Caco-2 (cell line): ENCODE results near the gene FOXO3. TPM values are rescaled to one million over a fixed set of nuclear protein-coding genes. Genes with fewer than 3 reads are reported as not detected.

Experiments
- BruUV-seq: library from RNA; stranded (reverse); fragments of 400-500 nt; replicated peaks from 2 replicates; lab custom pipeline; 2021; lab: Mats Ljungman, UMichigan
- CTCF ChIA-PET: fragments of 300-600 bp; sonication (Branson Sonifier 250); formaldehyde crosslinking; loops from one replicate; lab custom pipeline; 2022; ENCODE audit warnings: antibody characterized with exemption; lab: Charles Lee
- POLR2A ChIA-PET: fragments of 300-600 bp; sonication (Branson Sonifier 250); formaldehyde crosslinking; loops from one replicate; lab custom pipeline; 2022; ENCODE audit warnings: antibody characterized with exemption; lab: Charles Lee
- DNase-seq, 2 experiments: peaks; one replicate each; pipeline versions ENCODE4 v3.0.0 to v3.0.0-alpha.2; 2020 to 2022
- H3K27me3 ChIP-seq: replicated peaks from 2 replicates; pipeline ENCODE4 v1.6.0; 2011; ENCODE audit warnings: low read length; ENCODE audit not compliant: control insufficient read depth, insufficient read depth
- H3K36me3 ChIP-seq: 2 replicates; pipeline ENCODE4 v1.5.1; 2011; ENCODE audit warnings: low read length; ENCODE audit not compliant: control insufficient read depth, insufficient read depth
- H3K4me1 ChIP-seq: fragments of 250-450 bp; sonication (Bioruptor Pico); 2 replicates; pipeline ENCODE4 v1.5.1; 2020; ENCODE audit warnings: mild to moderate bottlenecking
- H3K4me3 ChIP-seq: 2 replicates; pipeline ENCODE4 v1.5.1; 2011; ENCODE audit warnings: low read depth, mild to moderate bottlenecking, control low read depth, low read length
- H3K9me3 ChIP-seq: fragments of 250-450 bp; sonication (Bioruptor Pico); 2 replicates; pipeline ENCODE4 v1.5.1; 2020; ENCODE audit warnings: mild to moderate bottlenecking, moderate library complexity
- H3K27ac Mint-ChIP-seq: one replicate; pipeline ENCODE4 v1.8.0; 2022; ENCODE audit warnings: mixed read lengths; ENCODE audit not compliant: unreplicated experiment
- H3K27me3 Mint-ChIP-seq: one replicate; pipeline ENCODE4 v1.8.0; 2022; ENCODE audit warnings: mixed read lengths; ENCODE audit not compliant: insufficient read depth, unreplicated experiment
- H3K36me3 Mint-ChIP-seq: one replicate; pipeline ENCODE4 v1.8.0; 2022; ENCODE audit warnings: mild to moderate bottlenecking, mixed read lengths; ENCODE audit not compliant: insufficient read depth, unreplicated experiment
- H3K4me1 Mint-ChIP-seq: one replicate; pipeline ENCODE4 v1.8.0; 2022; ENCODE audit warnings: low read depth, mixed read lengths; ENCODE audit not compliant: unreplicated experiment
- H3K4me3 Mint-ChIP-seq: one replicate; pipeline ENCODE4 v1.8.0; 2022; ENCODE audit warnings: mild to moderate bottlenecking, moderate library complexity, mixed read lengths; ENCODE audit not compliant: unreplicated experiment
- H3K9me3 Mint-ChIP-seq: one replicate; pipeline ENCODE4 v1.8.0; 2022; ENCODE audit warnings: mixed read lengths; ENCODE audit not compliant: unreplicated experiment
- intact Hi-C: fragments of 100-400 bp; cut with micrococcal nuclease; formaldehyde crosslinking; loops from one replicate; pipeline ENCODE4 v1.10.0; 2022; ENCODE audit not compliant: unreplicated experiment
- total RNA-seq: library from RNA; stranded (reverse); gene quantifications from 2 replicates; pipeline ENCODE4 v1.2.3, GENCODE V29; 2022
- TF ChIP-seq, protein P1 (sequence below), 2 experiments: fragments of 200-600 bp in 1 of 2; IDR thresholded peaks; 1 replicate in 1 of 2; 2 replicates in 1 of 2; pipeline versions ENCODE4 v1.5.1 to v1.8.0; 2011 to 2022; ENCODE audit warnings: antibody characterized with exemption in 1 of 2, control low read depth in 1 of 2, inconsistent platforms in 1 of 2, low read depth in 1 of 2, low read length in 1 of 2, mild to moderate bottlenecking in 1 of 2, moderate library complexity in 1 of 2; ENCODE audit not compliant: insufficient read depth in 1 of 2, severe bottlenecking in 1 of 2, unreplicated experiment in 1 of 2

The FOXO3 gene
- total RNA-seq, 1 experiment from 2014 or later = 34.3 TPM

DNA sequence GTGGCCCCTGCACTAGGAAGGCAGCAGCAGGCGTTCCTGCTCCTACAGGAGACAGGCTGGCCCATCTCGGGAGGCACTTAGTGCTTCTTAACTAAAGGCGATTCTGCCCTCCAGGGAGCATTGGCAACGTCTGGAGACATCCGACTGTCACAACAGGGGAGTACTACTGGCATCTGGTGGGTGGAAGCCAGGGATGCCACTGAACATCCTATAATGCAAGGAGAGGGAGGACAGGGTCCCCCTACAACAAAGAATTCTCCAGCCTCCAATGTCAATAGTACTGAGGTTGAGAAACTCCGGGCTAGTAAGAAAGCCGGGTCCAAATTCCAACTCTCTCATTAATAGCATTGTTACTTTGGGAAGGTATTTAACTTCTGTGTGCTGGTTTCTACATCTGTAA, 168.1 kb downstream of the FOXO3 start:
- H3K4me3 ChIP-seq = no peak overlapping the region
- TF ChIP-seq, protein P1, sequence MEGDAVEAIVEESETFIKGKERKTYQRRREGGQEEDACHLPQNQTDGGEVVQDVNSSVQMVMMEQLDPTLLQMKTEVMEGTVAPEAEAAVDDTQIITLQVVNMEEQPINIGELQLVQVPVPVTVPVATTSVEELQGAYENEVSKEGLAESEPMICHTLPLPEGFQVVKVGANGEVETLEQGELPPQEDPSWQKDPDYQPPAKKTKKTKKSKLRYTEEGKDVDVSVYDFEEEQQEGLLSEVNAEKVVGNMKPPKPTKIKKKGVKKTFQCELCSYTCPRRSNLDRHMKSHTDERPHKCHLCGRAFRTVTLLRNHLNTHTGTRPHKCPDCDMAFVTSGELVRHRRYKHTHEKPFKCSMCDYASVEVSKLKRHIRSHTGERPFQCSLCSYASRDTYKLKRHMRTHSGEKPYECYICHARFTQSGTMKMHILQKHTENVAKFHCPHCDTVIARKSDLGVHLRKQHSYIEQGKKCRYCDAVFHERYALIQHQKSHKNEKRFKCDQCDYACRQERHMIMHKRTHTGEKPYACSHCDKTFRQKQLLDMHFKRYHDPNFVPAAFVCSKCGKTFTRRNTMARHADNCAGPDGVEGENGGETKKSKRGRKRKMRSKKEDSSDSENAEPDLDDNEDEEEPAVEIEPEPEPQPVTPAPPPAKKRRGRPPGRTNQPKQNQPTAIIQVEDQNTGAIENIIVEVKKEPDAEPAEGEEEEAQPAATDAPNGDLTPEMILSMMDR (IDR thresholded peaks at IDR 0.05; ENCODE audit: insufficient read depth in 1 of 2, low read depth in 1 of 2, low read length in 1 of 2, severe bottlenecking in 1 of 2, unreplicated experiment in 1 of 2) = peak in 1 of 2 experiments; percentile 35
- intact Hi-C loops = loop anchor here (1.0 to 2.0 kb wide), 3 partner anchors 53 to 187 kb away; no protein-coding TSS in a partner anchor
- Mint-ChIP-seq H3K27me3 (no peaks in the 10 kb centered on the region), H3K27ac (peak overlapping the region; percentile 60), H3K4me3 (no peak overlapping the region), H3K36me3 (peaks cover 4% of the 10 kb centered on the region), H3K4me1 (peaks cover 31% of the 10 kb centered on the region), H3K9me3 (no peaks in the 10 kb centered on the region)
- no peaks in the 10 kb centered on the region for H3K9me3 ChIP-seq
- POLR2A ChIA-PET = no interaction called here
- peaks cover 43% of the 10 kb centered on the region for H3K4me1 ChIP-seq
- H3K27me3 ChIP-seq = no peaks in the 10 kb centered on the region
- H3K36me3 ChIP-seq = no peaks in the 10 kb centered on the region
- no TSS peak for BruUV-seq
- CTCF ChIA-PET = interaction anchor here (0.7 kb wide), 1 partner anchor 14 kb away, joined by 6 read pairs; no protein-coding TSS in a partner anchor
- DNase-seq = peak; percentile 77 to 80

DNA sequence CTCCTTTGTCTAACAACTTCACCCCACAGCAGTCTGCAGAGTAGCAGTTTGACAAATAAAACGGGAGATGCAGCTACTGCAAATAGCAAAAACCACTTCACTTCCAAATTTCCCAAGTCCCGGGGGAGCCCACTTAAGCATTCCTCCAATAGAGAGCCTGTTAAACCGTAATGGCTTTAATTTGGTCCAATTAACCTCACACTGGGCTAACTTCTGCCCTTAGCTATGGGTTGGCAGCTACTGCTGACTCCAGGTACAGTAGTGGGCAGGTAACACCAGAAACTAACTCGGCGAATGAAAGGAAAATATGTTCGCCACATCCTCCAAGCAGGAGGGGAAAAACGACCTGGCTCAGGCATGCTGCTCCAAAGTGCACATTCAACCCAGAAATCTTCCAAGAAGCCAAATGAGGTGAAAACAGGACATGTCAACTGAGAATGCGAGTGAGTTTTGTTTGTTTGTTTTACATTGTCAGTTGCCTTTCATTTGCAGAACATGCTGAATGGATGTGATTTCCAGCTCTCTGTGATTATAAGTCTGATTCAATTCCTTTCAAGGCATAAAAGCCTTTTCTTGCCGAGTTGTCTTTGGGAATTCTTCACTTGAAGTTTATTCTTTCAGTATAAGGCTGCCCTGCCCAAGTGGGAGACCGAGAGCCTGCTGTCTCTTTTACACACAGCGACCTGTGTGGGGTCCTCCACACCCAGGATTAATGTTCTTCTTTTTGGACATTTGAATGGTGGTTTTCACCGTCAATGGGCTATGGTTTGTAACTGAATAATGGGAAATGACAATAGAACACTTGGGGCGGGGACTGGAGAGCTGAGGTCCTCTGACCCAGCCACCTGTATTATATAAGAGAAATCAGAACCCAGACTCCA, 170.2 kb downstream of the FOXO3 start:
- peaks cover 4% of the 10 kb centered on the region for H3K36me3 Mint-ChIP-seq
- H3K4me3 ChIP-seq = no peak overlapping the region
- TSS peak; percentile 24 for BruUV-seq
- H3K4me1 Mint-ChIP-seq = peaks cover 49% of the 10 kb centered on the region
- H3K27me3 Mint-ChIP-seq = no peaks in the 10 kb centered on the region
- H3K27me3 ChIP-seq = no peaks in the 10 kb centered on the region
- ChIA-PET POLR2A (interaction anchor here (0.6 to 0.7 kb wide), 2 partner anchors 171 to 1617 kb away, joined by 4 to 5 read pairs; no protein-coding TSS in a partner anchor), CTCF (no interaction called here)
- DNase-seq = no peak
- no peak overlapping the region for H3K4me3 Mint-ChIP-seq
- intact Hi-C loops = loop anchor here (5.0 kb wide), 1 partner anchor 361 kb away; the partner anchor contains the start of gene SESN1
- TF ChIP-seq, protein P1 (IDR thresholded peaks at IDR 0.05; ENCODE audit: insufficient read depth in 1 of 2, low read depth in 1 of 2, low read length in 1 of 2, severe bottlenecking in 1 of 2, unreplicated experiment in 1 of 2) = no peak
- H3K36me3 ChIP-seq = no peaks in the 10 kb centered on the region
- H3K27ac Mint-ChIP-seq = peak overlapping the region; percentile 22
- no peaks in the 10 kb centered on the region for H3K9me3 ChIP-seq
- H3K9me3 Mint-ChIP-seq = no peaks in the 10 kb centered on the region
- H3K4me1 ChIP-seq = peaks cover 59% of the 10 kb centered on the region

DNA sequence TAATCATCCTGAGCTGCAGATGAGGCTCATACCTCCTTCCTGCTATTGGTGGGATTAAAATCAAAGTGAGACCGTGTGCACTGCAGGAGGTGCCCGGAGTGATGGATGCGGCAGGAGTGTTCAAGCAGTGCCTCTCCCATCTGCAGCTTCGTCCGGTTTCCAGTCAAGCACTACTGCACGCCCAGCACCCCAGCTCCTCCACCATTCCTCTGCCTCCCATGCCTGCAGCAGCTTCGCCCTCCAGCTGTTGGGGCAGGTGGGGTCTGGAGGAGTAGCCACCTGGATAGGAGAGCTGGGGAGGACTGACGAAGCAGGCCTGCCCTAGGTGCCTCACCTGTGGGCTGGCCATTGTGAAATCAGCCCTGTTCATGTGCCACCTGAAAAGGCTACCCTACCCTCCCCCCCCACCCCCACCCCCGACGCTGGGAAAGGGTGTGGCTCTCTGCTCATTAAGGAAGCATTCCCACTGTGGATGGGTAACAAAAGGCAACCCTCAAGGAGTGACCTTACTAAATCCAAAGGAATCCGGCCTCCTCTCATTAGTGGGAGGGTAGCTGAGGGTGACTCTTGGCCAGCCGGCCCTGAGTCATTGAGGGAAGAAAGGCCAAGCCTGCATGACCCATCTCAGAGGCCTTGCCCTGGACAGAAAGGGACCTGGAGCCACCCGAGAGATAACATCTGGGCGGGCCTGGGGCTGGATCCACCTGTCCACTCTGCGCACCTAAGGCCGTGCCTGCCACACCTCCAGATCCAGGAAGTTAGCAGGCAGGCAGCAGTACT, 171.6 kb downstream of the FOXO3 start:
- no peaks in the 10 kb centered on the region for H3K9me3 Mint-ChIP-seq
- Histone ChIP-seq H3K4me1 (peaks cover 69% of the 10 kb centered on the region), H3K4me3 (no peak overlapping the region), H3K36me3 (no peaks in the 10 kb centered on the region), H3K9me3 (no peaks in the 10 kb centered on the region), H3K27me3 (no peaks in the 10 kb centered on the region)
- TF ChIP-seq, protein P1 (IDR thresholded peaks at IDR 0.05; ENCODE audit: insufficient read depth in 1 of 2, low read depth in 1 of 2, low read length in 1 of 2, severe bottlenecking in 1 of 2, unreplicated experiment in 1 of 2) = no peak
- intact Hi-C loops = loop anchor here (5.0 kb wide), 1 partner anchor 360 kb away; the partner anchor contains the start of gene SESN1
- ChIA-PET CTCF (no interaction called here), POLR2A (no interaction called here)
- H3K4me3 Mint-ChIP-seq = no peak overlapping the region
- H3K27me3 Mint-ChIP-seq = no peaks in the 10 kb centered on the region
- peak; percentile 45 to 81 for DNase-seq
- BruUV-seq = no TSS peak
- peak overlapping the region; percentile 55 for H3K27ac Mint-ChIP-seq
- H3K4me1 Mint-ChIP-seq = peaks cover 54% of the 10 kb centered on the region
- peaks cover 4% of the 10 kb centered on the region for H3K36me3 Mint-ChIP-seq
